GM12878 (cell line): ENCODE data around the gene BAG5. TPM values are rescaled to one million over a fixed set of nuclear protein-coding genes. Genes with fewer than 3 reads are reported as not detected.

Experiments used
- ATAC-seq: fragments of 200-7000 bp; cut with Tn5 transposase; 3 replicates; pipeline ENCODE4 v1.9.1; 2020; ENCODE audit warnings: mild to moderate bottlenecking, moderate library complexity
- BruUV-seq: library from RNA; stranded (reverse); fragments of 400-500 nt; replicated peaks from 2 replicates; lab custom pipeline; 2021; lab: Mats Ljungman, UMichigan
- CTCF ChIA-PET: fragments of 300-600 bp; sonication (Branson Sonifier 250); formaldehyde crosslinking; extraction: SDS; loops from one replicate; lab custom pipeline; 2021; ENCODE audit warnings: inconsistent platforms; lab: Yijun Ruan, JAX
- POLR2A ChIA-PET: fragments of 350-600 bp; formaldehyde crosslinking; extraction: SDS; loops from one replicate; lab custom pipeline; 2021; ENCODE audit warnings: inconsistent platforms; lab: Charles Lee
- RAD21 ChIA-PET: fragments of 300-600 bp; sonication (Branson Sonifier 250); formaldehyde crosslinking; loops from one replicate; lab custom pipeline; 2023; ENCODE audit warnings: antibody characterized with exemption; ENCODE audit not compliant: unreplicated experiment; lab: Charles Lee
- SMC1A ChIA-PET: fragments of 300-600 bp; sonication (Branson Sonifier 250); formaldehyde crosslinking; loops from one replicate; lab custom pipeline; 2023; ENCODE audit not compliant: unreplicated experiment, uncharacterized antibody; lab: Charles Lee
- DNase-seq: peaks from one replicate; pipeline ENCODE4 v3.0.0-alpha.2; 2011; ENCODE audit warnings: low read depth, low spot score
- FAIRE-seq: peaks from 3 replicates; lab custom pipeline; 2011; peaks lifted over from hg19 to GRCh38; lab: Jason Lieb, UNC
- H2AFZ ChIP-seq: 2 replicates; pipeline ENCODE4 v1.6.0; 2011; ENCODE audit warnings: low read depth, low read length, control low read depth; ENCODE audit not compliant: control insufficient read depth
- H3K27ac ChIP-seq: 2 replicates; pipeline ENCODE4 v1.5.1; 2011; ENCODE audit warnings: control low read depth; ENCODE audit not compliant: control insufficient read depth, insufficient read depth
- H3K27me3 ChIP-seq, 2 experiments: replicated peaks in 1 of 2; 2 replicates each; pipeline versions ENCODE4 v1.6.0 to v1.6.1; 2011; ENCODE audit warnings: low read length in 1 of 2; ENCODE audit not compliant: control insufficient read depth in 2 of 2, insufficient read depth in 2 of 2
- H3K36me3 ChIP-seq, 2 experiments: 2 replicates each; pipeline ENCODE4 v1.5.1; 2011; ENCODE audit warnings: low read length in 1 of 2; ENCODE audit not compliant: control insufficient read depth in 2 of 2, insufficient read depth in 2 of 2
- H3K4me1 ChIP-seq: 2 replicates; pipeline ENCODE4 v1.6.1; 2011; ENCODE audit warnings: mild to moderate bottlenecking, low read length, moderate library complexity, mixed read lengths; ENCODE audit not compliant: control insufficient read depth, insufficient read depth
- H3K4me2 ChIP-seq: 2 replicates; pipeline ENCODE4 v1.6.0; 2011; ENCODE audit warnings: control low read depth; ENCODE audit not compliant: control insufficient read depth, insufficient read depth
- H3K4me3 ChIP-seq: fragments of 200-600 bp; sonication (generic); 2 replicates; pipeline ENCODE4 v1.5.1; 2016
- H3K79me2 ChIP-seq: 2 replicates; pipeline ENCODE4 v1.6.0; 2011; ENCODE audit warnings: low read length; ENCODE audit not compliant: control insufficient read depth, insufficient read depth
- H3K9ac ChIP-seq: 2 replicates; pipeline ENCODE4 v1.8.0; 2011; ENCODE audit warnings: low read length, control low read depth, mixed read lengths; ENCODE audit not compliant: control insufficient read depth, insufficient read depth
- H3K9me3 ChIP-seq: replicated peaks from 3 replicates; pipeline ENCODE4 v1.5.1; 2011; ENCODE audit warnings: mild to moderate bottlenecking, low read length; ENCODE audit not compliant: control insufficient read depth, insufficient read depth
- H4K20me1 ChIP-seq: 2 replicates; pipeline ENCODE4 v1.6.0; 2011; ENCODE audit not compliant: control insufficient read depth, insufficient read depth
- BMI1 ChIP-seq: fragments of 450-650 bp; IDR thresholded peaks from 2 replicates; pipeline ENCODE4 v1.6.1; 2016; ENCODE audit warnings: mild to moderate bottlenecking, moderate library complexity, borderline replicate concordance
- HCFC1 ChIP-seq: fragments of 150-350 bp; IDR thresholded peaks from 2 replicates; pipeline ENCODE4 v1.6.1; 2014; ENCODE audit warnings: low read length
- IRF4 ChIP-seq: IDR thresholded peaks from 2 replicates; pipeline ENCODE4 v1.6.1; 2011; ENCODE audit warnings: low read depth, low read length
- MXI1 ChIP-seq: fragments of 150-350 bp; IDR thresholded peaks from 2 replicates; pipeline ENCODE4 v1.6.1; 2011; ENCODE audit warnings: low read depth, mild to moderate bottlenecking, inconsistent platforms, low read length, improper control_type of control experiment
- NFIC ChIP-seq: IDR thresholded peaks from 2 replicates; pipeline ENCODE4 v1.6.1; 2012; ENCODE audit warnings: low read depth, mild to moderate bottlenecking, inconsistent platforms, low read length, moderate library complexity
- NFYB ChIP-seq: IDR thresholded peaks from 2 replicates; pipeline ENCODE4 v1.6.1; 2011; ENCODE audit warnings: low read depth, mild to moderate bottlenecking, low read length, improper control_type of control experiment, moderate library complexity; ENCODE audit not compliant: insufficient read depth
- POLR2AphosphoS2 ChIP-seq: IDR thresholded peaks from 2 replicates; pipeline ENCODE4 v1.6.1; 2011; ENCODE audit warnings: low read depth, mild to moderate bottlenecking, low read length, improper control_type of control experiment, moderate library complexity
- RELA ChIP-seq: fragments of 450-650 bp; IDR thresholded peaks from 2 replicates; pipeline ENCODE4 v1.8.0; 2014; ENCODE audit warnings: borderline replicate concordance; ENCODE audit not compliant: partially characterized antibody
- SMARCA5 ChIP-seq: fragments of 450-650 bp; IDR thresholded peaks from 2 replicates; pipeline ENCODE4 v1.6.1; 2017; ENCODE audit warnings: mild to moderate bottlenecking
- SMC3 ChIP-seq: IDR thresholded peaks from 2 replicates; pipeline ENCODE4 v1.6.1; 2011; ENCODE audit warnings: low read length, improper control_type of control experiment, borderline replicate concordance
- WGBS: methylation state at CpG from one replicate; pipeline ENCODE4 v1.1.6; 2016; ENCODE audit warnings: low lambda C conversion rate; ENCODE audit not compliant: insufficient replicate concordance, insufficient coverage; ENCODE audit errors: missing lambda C conversion rate; 5-methylcytosine and 5-hydroxymethylcytosine counted together
- in situ Hi-C: fragments of 300-500 bp; cut with MboI; formaldehyde crosslinking; loops from 9 replicates; pipeline ENCODE4 v1.14.3; 2018; ENCODE audit warnings: mixed read lengths
- intact Hi-C: fragments of 100-400 bp; cut with micrococcal nuclease; formaldehyde crosslinking; loops from one replicate; pipeline ENCODE4 v1.14.2; 2022; ENCODE audit not compliant: unreplicated experiment
- polyA plus RNA-seq, 11 experiments: library from polyadenylated mRNA; depleted of rRNA in 4 of 11; unstranded in 6 of 11; stranded (reverse) in 5 of 11; fragments of >200 nt; fragmentation: Nextera tagmentation in 4 of 11; fragmentation: Illumina TruSeq in 1 of 11; extraction: Ambion mirVana in 4 of 11; extraction: Trizol in 1 of 11; gene quantifications; 1 replicate in 1 of 11; 2 replicates in 10 of 11; pipeline versions ENCODE4 v1.2.1 to v1.2.3, GENCODE V29; 2011 to 2016; ENCODE audit warnings: inconsistent platforms in 2 of 11, missing spikeins in 2 of 11, low read depth in 1 of 11
- total RNA-seq, 4 experiments: library from RNA; depleted of rRNA in 3 of 4; stranded (reverse); fragments of >200 nt in 3 of 4; fragmentation: Illumina TruSeq in 1 of 4; extraction: Trizol in 1 of 4; gene quantifications; 2 replicates each; pipeline versions ENCODE4 v1.2.1 to v1.2.3, GENCODE V29; 2013 to 2021
- TF ChIP-seq, protein P1 (sequence below): IDR thresholded peaks from 2 replicates; pipeline ENCODE4 v1.6.1; 2012; ENCODE audit warnings: improper control_type of control experiment, low read depth, low read length; ENCODE audit not compliant: insufficient replicate concordance
- TF ChIP-seq, protein P2 (sequence below): IDR thresholded peaks from 2 replicates; pipeline ENCODE4 v1.6.1; 2011; ENCODE audit warnings: low read depth, mild to moderate bottlenecking, low read length, moderate library complexity, borderline replicate concordance; ENCODE audit errors: extremely low read depth
- TF ChIP-seq, protein P3 (sequence below): fragments of 450-650 bp; formaldehyde crosslinking; IDR thresholded peaks from 2 replicates; pipeline ENCODE4 v1.4.0; 2020; ENCODE audit warnings: mild to moderate bottlenecking, moderate library complexity

Gene BAG5
- total and polyA plus RNA-seq, 10 of the 15 experiments (the other 5 are each of a cell fraction or from before 2014, with no cell fraction given), result 9.9 to 30.5 (median 20.1) TPM

DNA sequence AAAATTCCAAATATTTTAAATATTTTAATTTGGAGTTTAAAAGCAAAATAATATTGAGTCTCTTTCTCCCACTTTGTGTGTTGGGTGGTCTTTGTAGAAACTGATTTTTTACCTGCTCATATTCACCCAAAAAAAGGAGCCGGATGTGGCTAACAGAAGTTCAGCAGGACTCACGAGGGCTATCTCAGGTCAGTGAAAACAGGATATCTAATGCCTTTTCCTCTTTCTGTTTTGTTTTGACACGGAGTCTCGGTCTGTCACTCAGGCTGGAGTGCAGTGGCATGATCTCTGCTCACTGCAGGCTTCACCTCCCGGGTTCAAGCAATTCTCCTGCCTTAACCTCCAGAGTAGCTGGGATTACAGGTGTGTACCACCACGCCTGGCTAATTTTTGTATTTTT lies 31.1 kb upstream of the BAG5 start (continued):
- TF ChIP-seq, protein P1, sequence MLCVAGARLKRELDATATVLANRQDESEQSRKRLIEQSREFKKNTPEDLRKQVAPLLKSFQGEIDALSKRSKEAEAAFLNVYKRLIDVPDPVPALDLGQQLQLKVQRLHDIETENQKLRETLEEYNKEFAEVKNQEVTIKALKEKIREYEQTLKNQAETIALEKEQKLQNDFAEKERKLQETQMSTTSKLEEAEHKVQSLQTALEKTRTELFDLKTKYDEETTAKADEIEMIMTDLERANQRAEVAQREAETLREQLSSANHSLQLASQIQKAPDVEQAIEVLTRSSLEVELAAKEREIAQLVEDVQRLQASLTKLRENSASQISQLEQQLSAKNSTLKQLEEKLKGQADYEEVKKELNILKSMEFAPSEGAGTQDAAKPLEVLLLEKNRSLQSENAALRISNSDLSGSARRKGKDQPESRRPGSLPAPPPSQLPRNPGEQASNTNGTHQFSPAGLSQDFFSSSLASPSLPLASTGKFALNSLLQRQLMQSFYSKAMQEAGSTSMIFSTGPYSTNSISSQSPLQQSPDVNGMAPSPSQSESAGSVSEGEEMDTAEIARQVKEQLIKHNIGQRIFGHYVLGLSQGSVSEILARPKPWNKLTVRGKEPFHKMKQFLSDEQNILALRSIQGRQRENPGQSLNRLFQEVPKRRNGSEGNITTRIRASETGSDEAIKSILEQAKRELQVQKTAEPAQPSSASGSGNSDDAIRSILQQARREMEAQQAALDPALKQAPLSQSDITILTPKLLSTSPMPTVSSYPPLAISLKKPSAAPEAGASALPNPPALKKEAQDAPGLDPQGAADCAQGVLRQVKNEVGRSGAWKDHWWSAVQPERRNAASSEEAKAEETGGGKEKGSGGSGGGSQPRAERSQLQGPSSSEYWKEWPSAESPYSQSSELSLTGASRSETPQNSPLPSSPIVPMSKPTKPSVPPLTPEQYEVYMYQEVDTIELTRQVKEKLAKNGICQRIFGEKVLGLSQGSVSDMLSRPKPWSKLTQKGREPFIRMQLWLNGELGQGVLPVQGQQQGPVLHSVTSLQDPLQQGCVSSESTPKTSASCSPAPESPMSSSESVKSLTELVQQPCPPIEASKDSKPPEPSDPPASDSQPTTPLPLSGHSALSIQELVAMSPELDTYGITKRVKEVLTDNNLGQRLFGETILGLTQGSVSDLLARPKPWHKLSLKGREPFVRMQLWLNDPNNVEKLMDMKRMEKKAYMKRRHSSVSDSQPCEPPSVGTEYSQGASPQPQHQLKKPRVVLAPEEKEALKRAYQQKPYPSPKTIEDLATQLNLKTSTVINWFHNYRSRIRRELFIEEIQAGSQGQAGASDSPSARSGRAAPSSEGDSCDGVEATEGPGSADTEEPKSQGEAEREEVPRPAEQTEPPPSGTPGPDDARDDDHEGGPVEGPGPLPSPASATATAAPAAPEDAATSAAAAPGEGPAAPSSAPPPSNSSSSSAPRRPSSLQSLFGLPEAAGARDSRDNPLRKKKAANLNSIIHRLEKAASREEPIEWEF, result no peak
- TF ChIP-seq POLR2AphosphoS2 (no peak), MXI1 (no peak), IRF4 (peak; percentile 65; the same call in 1 of the 2 replicates), BMI1 (no peak)
- TF ChIP-seq, protein P2, sequence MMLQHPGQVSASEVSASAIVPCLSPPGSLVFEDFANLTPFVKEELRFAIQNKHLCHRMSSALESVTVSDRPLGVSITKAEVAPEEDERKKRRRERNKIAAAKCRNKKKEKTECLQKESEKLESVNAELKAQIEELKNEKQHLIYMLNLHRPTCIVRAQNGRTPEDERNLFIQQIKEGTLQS, result no peak
- TF ChIP-seq, all 136 proteins: peak for 23

DNA sequence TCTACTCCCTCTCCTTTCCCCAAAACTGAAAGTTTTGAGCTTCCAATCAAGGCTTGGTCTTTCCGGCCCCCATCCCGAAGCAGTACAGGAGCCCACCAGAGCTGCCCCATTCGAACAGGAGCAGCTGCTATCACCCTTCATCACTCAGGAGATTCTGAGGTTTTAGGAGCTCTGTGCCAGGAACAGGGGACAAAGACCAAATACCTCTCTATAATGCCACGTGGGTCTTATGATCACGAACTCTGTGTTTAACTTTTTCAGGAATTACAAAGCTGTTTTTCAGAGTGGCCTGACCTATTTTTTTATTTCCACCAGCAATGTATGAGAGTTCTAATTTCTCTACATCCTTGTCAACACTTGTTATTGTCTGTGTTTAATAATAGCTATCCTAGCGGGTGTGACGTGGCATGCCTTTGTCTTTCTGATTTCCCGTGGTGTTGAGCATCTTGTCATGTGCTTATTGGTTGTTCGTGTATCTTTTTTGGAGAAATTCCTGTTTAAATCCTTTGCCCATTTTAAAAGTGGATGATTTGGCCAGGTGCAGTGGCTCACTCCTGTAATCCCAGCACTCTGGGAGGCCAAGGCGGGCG lies 22.0 kb upstream of the BAG5 start:
- in situ Hi-C loops (no loop called here), intact Hi-C loops (no loop called here)
- ChIA-PET SMC1A (no interaction called here), RAD21 (no interaction called here), CTCF (no interaction called here), POLR2A (interaction anchor here (0.6 kb wide), 1 partner anchor 8 kb away, joined by 3 read pairs; no protein-coding TSS in a partner anchor)
- Histone ChIP-seq H3K27me3 (no peaks in the 10 kb centered on the region), H3K4me2 (no peak overlapping the region), H3K4me1 (no peaks in the 10 kb centered on the region), H3K79me2 (no peaks in the 10 kb centered on the region), H3K9me3 (no peaks in the 10 kb centered on the region), H3K4me3 (no peak overlapping the region), H3K36me3 (peaks cover 1 to 6% of the 10 kb centered on the region in 2 experiments; a peak in 3 of 4 replicates), H4K20me1 (no peaks in the 10 kb centered on the region), H2AFZ (no peak overlapping the region), H3K9ac (no peak overlapping the region), H3K27ac (no peak overlapping the region)
- 95% methylated on average over 11 of the region's 11 CpGs for WGBS
- BruUV-seq, result no TSS peak
- DNase-seq (no peak), ATAC-seq (no peak), FAIRE-seq (no peak)
- TF ChIP-seq RELA (no peak), SMARCA5 (no peak), SMC3 (no peak), NFYB (no peak), NFIC (no peak), HCFC1 (no peak)
- TF ChIP-seq, protein P3, sequence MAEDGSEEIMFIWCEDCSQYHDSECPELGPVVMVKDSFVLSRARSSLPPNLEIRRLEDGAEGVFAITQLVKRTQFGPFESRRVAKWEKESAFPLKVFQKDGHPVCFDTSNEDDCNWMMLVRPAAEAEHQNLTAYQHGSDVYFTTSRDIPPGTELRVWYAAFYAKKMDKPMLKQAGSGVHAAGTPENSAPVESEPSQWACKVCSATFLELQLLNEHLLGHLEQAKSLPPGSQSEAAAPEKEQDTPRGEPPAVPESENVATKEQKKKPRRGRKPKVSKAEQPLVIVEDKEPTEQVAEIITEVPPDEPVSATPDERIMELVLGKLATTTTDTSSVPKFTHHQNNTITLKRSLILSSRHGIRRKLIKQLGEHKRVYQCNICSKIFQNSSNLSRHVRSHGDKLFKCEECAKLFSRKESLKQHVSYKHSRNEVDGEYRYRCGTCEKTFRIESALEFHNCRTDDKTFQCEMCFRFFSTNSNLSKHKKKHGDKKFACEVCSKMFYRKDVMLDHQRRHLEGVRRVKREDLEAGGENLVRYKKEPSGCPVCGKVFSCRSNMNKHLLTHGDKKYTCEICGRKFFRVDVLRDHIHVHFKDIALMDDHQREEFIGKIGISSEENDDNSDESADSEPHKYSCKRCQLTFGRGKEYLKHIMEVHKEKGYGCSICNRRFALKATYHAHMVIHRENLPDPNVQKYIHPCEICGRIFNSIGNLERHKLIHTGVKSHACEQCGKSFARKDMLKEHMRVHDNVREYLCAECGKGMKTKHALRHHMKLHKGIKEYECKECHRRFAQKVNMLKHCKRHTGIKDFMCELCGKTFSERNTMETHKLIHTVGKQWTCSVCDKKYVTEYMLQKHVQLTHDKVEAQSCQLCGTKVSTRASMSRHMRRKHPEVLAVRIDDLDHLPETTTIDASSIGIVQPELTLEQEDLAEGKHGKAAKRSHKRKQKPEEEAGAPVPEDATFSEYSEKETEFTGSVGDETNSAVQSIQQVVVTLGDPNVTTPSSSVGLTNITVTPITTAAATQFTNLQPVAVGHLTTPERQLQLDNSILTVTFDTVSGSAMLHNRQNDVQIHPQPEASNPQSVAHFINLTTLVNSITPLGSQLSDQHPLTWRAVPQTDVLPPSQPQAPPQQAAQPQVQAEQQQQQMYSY (CRISPR knock-in tag), result no peak
